ENCODE measurements around the gene SCARB1. TPM values are rescaled to one million over a fixed set of nuclear protein-coding genes. Genes with fewer than 3 reads are reported as not detected.

Gene SCARB1
- polyA plus RNA-seq, 4 donors, result 41.9 to 230 (median 180) TPM

- Histone ChIP-seq H3K4me1 (ENCODE audit: control insufficient read depth in 3 of 3, insufficient read depth in 2 of 3, low read depth in 1 of 3, low read length in 2 of 3) (peaks cover 0 to 19% (median 2%) of the 10 kb centered on the region in 3 donors), H3K27me3 (ENCODE audit: control insufficient read depth in 3 of 3, insufficient read depth in 3 of 3, low read length in 3 of 3) (no peaks in the 10 kb centered on the region), H3K4me3 (ENCODE audit: low read depth in 1 of 3, low read length in 3 of 3) (no peak overlapping the region), H3K9me3 (ENCODE audit: control insufficient read depth in 2 of 2, insufficient read depth in 1 of 2, low read depth in 1 of 2, low read length in 1 of 2) (no peaks in the 10 kb centered on the region), H3K27ac (ENCODE audit: low read depth in 1 of 3, low read length in 2 of 3) (no peak overlapping the region), H3K36me3 (ENCODE audit: control insufficient read depth in 3 of 3, insufficient read depth in 2 of 3, low read depth in 1 of 3, low read length in 3 of 3) (no peaks in the 10 kb centered on the region)
- no peak for DNase-seq
- FAIRE-seq, result no peak
- WGBS, 3 donors, result 77 to 90% (median 88%) methylated on average over 2 of the region's 2 CpGs
These were observed 12.5 kb upstream of the SCARB1 start for GRCh38 chr12:124876171-124876570.

- peaks cover 0 to 19% (median 2%) of the 10 kb centered on the region in 3 donors for H3K4me1 ChIP-seq (ENCODE audit: control insufficient read depth in 3 of 3, insufficient read depth in 2 of 3, low read depth in 1 of 3, low read length in 2 of 3)
- FAIRE-seq (no peak), DNase-seq (peak in 1 of 2 donors; percentile 27)
- H3K27ac ChIP-seq (ENCODE audit: low read depth in 1 of 3, low read length in 2 of 3), result no peak overlapping the region
- WGBS, 3 donors, result 20 to 64% (median 43%) methylated on average over 2 of the region's 2 CpGs
- H3K27me3 ChIP-seq (ENCODE audit: control insufficient read depth in 3 of 3, insufficient read depth in 3 of 3, low read length in 3 of 3), result no peaks in the 10 kb centered on the region
- H3K4me3 ChIP-seq (ENCODE audit: low read depth in 1 of 3, low read length in 3 of 3), result no peak overlapping the region
- H3K36me3 ChIP-seq (ENCODE audit: control insufficient read depth in 3 of 3, insufficient read depth in 2 of 3, low read depth in 1 of 3, low read length in 3 of 3), result no peaks in the 10 kb centered on the region
- no peaks in the 10 kb centered on the region for H3K9me3 ChIP-seq (ENCODE audit: control insufficient read depth in 2 of 2, insufficient read depth in 1 of 2, low read depth in 1 of 2, low read length in 1 of 2)
These were observed 12.1 kb upstream of the SCARB1 start for GRCh38 chr12:124875803-124876132.

DNA sequence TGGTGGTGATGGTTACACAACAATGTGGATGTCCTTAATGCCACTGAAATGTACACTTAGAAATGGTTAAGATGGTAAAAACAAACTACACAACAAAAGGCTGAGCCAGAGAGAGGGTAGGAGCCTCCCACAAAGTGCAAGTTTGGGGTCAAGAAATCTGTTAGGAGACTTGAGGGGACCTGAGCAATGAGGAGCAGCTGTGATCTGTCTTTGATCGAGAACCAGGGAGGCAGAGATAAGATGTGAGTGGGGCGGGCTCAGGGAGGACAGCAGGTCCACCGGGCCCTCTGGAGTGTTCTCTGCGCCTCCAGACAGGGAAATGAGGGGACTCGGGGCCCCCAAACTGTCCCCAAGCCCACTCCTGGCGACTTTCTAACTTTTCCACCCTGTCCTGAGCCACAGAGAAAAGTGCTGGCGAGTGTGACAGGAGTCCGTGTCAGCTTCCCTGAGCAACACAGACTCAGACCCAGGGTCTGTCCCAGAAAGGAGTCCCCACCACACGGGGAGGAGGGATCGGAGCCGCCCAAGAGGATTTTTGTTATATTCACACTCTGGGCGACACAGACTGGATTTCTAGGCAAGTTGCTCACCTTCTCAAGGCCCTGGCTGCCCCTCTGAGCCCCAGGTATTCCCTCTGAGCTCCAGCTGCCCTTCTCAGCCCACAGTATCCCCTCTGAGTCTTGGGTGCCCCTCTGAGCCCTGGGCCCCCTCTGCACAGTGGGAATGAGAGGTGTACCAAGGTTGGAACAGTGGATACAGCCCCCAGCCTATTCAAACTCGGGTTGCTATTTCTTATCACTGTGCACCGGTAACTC is 11.5 kb upstream of the SCARB1 start:
- Histone ChIP-seq H3K4me3 (ENCODE audit: low read depth in 1 of 3, low read length in 3 of 3) (no peak overlapping the region), H3K36me3 (ENCODE audit: control insufficient read depth in 3 of 3, insufficient read depth in 2 of 3, low read depth in 1 of 3, low read length in 3 of 3) (no peaks in the 10 kb centered on the region), H3K27me3 (ENCODE audit: control insufficient read depth in 3 of 3, insufficient read depth in 3 of 3, low read length in 3 of 3) (no peaks in the 10 kb centered on the region), H3K27ac (ENCODE audit: low read depth in 1 of 3, low read length in 2 of 3) (peak overlapping the region in 1 of 3 donors; percentile 24), H3K4me1 (ENCODE audit: control insufficient read depth in 3 of 3, insufficient read depth in 2 of 3, low read depth in 1 of 3, low read length in 2 of 3) (peaks cover 0 to 19% (median 2%) of the 10 kb centered on the region in 3 donors), H3K9me3 (ENCODE audit: control insufficient read depth in 2 of 2, insufficient read depth in 1 of 2, low read depth in 1 of 2, low read length in 1 of 2) (no peaks in the 10 kb centered on the region)
- 40 to 62% (median 47%) methylated on average over 13 to 14 of the region's 14 CpGs for WGBS, 3 donors
- DNase-seq (peak in 1 of 2 donors; percentile 39), FAIRE-seq (no peak)

DNA sequence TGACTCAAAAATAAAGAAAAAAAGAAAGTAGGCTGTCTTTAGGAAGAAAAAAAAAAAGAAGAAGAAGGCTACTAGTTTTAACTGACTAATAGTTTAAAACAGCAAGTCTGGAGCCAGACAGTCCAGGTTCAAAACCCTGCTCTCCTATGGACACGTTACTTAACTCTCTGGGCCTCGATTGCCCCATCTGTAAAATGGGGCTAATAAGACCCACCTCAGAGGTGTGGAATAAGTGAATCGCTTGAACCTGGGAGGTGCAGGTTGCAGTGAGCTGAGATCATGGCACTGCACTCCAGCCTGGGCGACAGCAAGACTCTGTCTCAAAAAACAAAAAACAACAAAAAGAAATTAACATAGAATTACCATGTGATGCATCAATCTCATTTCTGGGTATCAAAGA is 10.5 kb upstream of the SCARB1 start:
- 83 to 98% (median 96%) methylated on average over 4 of the region's 4 CpGs for WGBS, 3 donors
- Histone ChIP-seq H3K4me1 (ENCODE audit: control insufficient read depth in 3 of 3, insufficient read depth in 2 of 3, low read depth in 1 of 3, low read length in 2 of 3) (peaks cover 0 to 19% (median 2%) of the 10 kb centered on the region in 3 donors), H3K4me3 (ENCODE audit: low read depth in 1 of 3, low read length in 3 of 3) (no peak overlapping the region), H3K27me3 (ENCODE audit: control insufficient read depth in 3 of 3, insufficient read depth in 3 of 3, low read length in 3 of 3) (no peaks in the 10 kb centered on the region), H3K36me3 (ENCODE audit: control insufficient read depth in 3 of 3, insufficient read depth in 2 of 3, low read depth in 1 of 3, low read length in 3 of 3) (no peaks in the 10 kb centered on the region), H3K27ac (ENCODE audit: low read depth in 1 of 3, low read length in 2 of 3) (no peak overlapping the region), H3K9me3 (ENCODE audit: control insufficient read depth in 2 of 2, insufficient read depth in 1 of 2, low read depth in 1 of 2, low read length in 1 of 2) (no peaks in the 10 kb centered on the region)
- DNase-seq, result no peak
- FAIRE-seq, result no peak

DNA sequence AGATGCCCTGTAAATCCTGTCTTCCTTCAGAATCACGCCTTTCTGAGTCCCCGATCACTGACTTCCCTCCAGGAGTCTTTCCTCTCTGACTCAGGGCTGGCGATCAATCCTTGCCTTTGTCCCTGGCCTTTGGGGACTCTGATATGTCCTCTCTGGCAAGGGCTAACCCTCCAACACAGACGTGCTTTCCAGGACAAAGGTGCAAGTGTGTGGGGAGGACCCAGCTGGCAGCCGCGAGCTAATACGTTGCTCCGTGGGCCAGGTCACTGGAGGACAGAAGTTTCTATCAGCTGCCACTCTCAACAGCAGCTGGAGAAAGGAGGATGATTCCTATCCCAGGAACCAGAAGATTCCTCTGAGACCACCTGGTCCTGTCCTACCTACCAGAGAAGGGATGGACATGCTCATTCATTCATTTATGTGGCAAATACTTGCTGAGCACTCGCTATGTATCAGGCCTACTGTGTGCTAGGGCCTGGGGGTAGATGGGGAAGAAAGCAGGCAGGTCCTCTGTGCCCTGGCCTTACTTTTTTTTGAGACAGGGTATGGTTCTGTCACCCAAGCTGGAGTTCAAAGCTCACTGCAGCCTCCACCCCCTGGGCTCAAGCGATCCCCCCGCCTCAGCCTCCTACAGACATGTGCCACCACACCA is 8.5 kb upstream of the SCARB1 start:
- no peak overlapping the region for H3K27ac ChIP-seq (ENCODE audit: low read depth in 1 of 3, low read length in 2 of 3)
- WGBS, 3 donors, result 45 to 69% (median 58%) methylated on average over 11 of the region's 11 CpGs
- no peaks in the 10 kb centered on the region for H3K27me3 ChIP-seq (ENCODE audit: control insufficient read depth in 3 of 3, insufficient read depth in 3 of 3, low read length in 3 of 3)
- no peak for FAIRE-seq
- DNase-seq, result peak; percentile 11 to 73
- no peaks in the 10 kb centered on the region for H3K9me3 ChIP-seq (ENCODE audit: control insufficient read depth in 2 of 2, insufficient read depth in 1 of 2, low read depth in 1 of 2, low read length in 1 of 2)
- no peaks in the 10 kb centered on the region for H3K36me3 ChIP-seq (ENCODE audit: control insufficient read depth in 3 of 3, insufficient read depth in 2 of 3, low read depth in 1 of 3, low read length in 3 of 3)
- H3K4me3 ChIP-seq (ENCODE audit: low read depth in 1 of 3, low read length in 3 of 3), result no peak overlapping the region
- peaks cover 0 to 21% (median 2%) of the 10 kb centered on the region in 3 donors for H3K4me1 ChIP-seq (ENCODE audit: control insufficient read depth in 3 of 3, insufficient read depth in 2 of 3, low read depth in 1 of 3, low read length in 2 of 3)

DNA sequence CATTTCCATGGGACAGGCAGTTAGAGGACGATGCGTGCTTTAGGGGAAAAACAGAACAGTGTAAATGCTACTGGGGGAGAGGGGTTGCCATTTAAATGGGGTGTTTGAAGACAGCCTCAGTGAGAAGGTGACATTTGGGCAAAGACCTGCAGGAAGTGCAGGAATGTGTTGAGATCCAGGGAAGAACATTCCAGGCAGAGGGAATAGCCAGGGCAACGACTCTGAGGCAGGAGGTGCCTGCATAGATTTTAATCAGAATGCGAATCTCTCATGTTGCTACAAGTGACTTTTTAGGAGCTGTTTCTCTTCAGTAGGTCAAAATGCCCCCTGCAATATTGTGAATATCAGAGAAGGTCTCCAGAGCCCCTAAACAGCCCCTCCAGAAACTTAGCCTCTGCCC is 7.6 kb upstream of the SCARB1 start:
- DNase-seq (no peak), FAIRE-seq (no peak)
- H3K4me3 ChIP-seq (ENCODE audit: low read depth in 1 of 3, low read length in 3 of 3), result no peak overlapping the region
- no peaks in the 10 kb centered on the region for H3K27me3 ChIP-seq (ENCODE audit: control insufficient read depth in 3 of 3, insufficient read depth in 3 of 3, low read length in 3 of 3)
- peaks cover 0 to 21% (median 2%) of the 10 kb centered on the region in 3 donors for H3K4me1 ChIP-seq (ENCODE audit: control insufficient read depth in 3 of 3, insufficient read depth in 2 of 3, low read depth in 1 of 3, low read length in 2 of 3)
- no peak overlapping the region for H3K27ac ChIP-seq (ENCODE audit: low read depth in 1 of 3, low read length in 2 of 3)
- H3K36me3 ChIP-seq (ENCODE audit: control insufficient read depth in 3 of 3, insufficient read depth in 2 of 3, low read depth in 1 of 3, low read length in 3 of 3), result no peaks in the 10 kb centered on the region
- WGBS, 3 donors, result 79 to 89% (median 85%) methylated on average over 4 of the region's 4 CpGs
- no peaks in the 10 kb centered on the region for H3K9me3 ChIP-seq (ENCODE audit: control insufficient read depth in 2 of 2, insufficient read depth in 1 of 2, low read depth in 1 of 2, low read length in 1 of 2)

- FAIRE-seq, result no peak
- no peaks in the 10 kb centered on the region for H3K9me3 ChIP-seq (ENCODE audit: control insufficient read depth in 2 of 2, insufficient read depth in 1 of 2, low read depth in 1 of 2, low read length in 1 of 2)
These were observed 6.9 kb upstream of the SCARB1 start for GRCh38 chr12:124870515-124870914.

GRCh38 chr12:124869059-124869665 is 5.5 kb upstream of the SCARB1 start:
- H3K27me3 ChIP-seq (ENCODE audit: control insufficient read depth in 3 of 3, insufficient read depth in 3 of 3, low read length in 3 of 3), result no peaks in the 10 kb centered on the region
- peak overlapping the region in 1 of 3 donors; percentile 39 for H3K27ac ChIP-seq (ENCODE audit: low read depth in 1 of 3, low read length in 2 of 3)
- H3K36me3 ChIP-seq (ENCODE audit: control insufficient read depth in 3 of 3, insufficient read depth in 2 of 3, low read depth in 1 of 3, low read length in 3 of 3), result no peaks in the 10 kb centered on the region
- FAIRE-seq, result no peak
- no peaks in the 10 kb centered on the region for H3K9me3 ChIP-seq (ENCODE audit: control insufficient read depth in 2 of 2, insufficient read depth in 1 of 2, low read depth in 1 of 2, low read length in 1 of 2)
- peaks cover 0 to 9% (median 2%) of the 10 kb centered on the region in 3 donors for H3K4me1 ChIP-seq (ENCODE audit: control insufficient read depth in 3 of 3, insufficient read depth in 2 of 3, low read depth in 1 of 3, low read length in 2 of 3)
- 66 to 81% (median 81%) methylated on average over 17 of the region's 17 CpGs for WGBS, 3 donors
- H3K4me3 ChIP-seq (ENCODE audit: low read depth in 1 of 3, low read length in 3 of 3), result no peak overlapping the region
- no peak for DNase-seq

More at GRCh38 chr12:124870515-124870914, 6.9 kb upstream of the SCARB1 start:
- H3K4me3 ChIP-seq (ENCODE audit: low read depth in 1 of 3, low read length in 3 of 3), result no peak overlapping the region
- peaks cover 0 to 15% (median 2%) of the 10 kb centered on the region in 3 donors for H3K4me1 ChIP-seq (ENCODE audit: control insufficient read depth in 3 of 3, insufficient read depth in 2 of 3, low read depth in 1 of 3, low read length in 2 of 3)
- H3K36me3 ChIP-seq (ENCODE audit: control insufficient read depth in 3 of 3, insufficient read depth in 2 of 3, low read depth in 1 of 3, low read length in 3 of 3), result no peaks in the 10 kb centered on the region
- no peaks in the 10 kb centered on the region for H3K27me3 ChIP-seq (ENCODE audit: control insufficient read depth in 3 of 3, insufficient read depth in 3 of 3, low read length in 3 of 3)
- no peak for DNase-seq
- 89 to 96% (median 93%) methylated on average over 4 of the region's 4 CpGs for WGBS, 3 donors
- no peak overlapping the region for H3K27ac ChIP-seq (ENCODE audit: low read depth in 1 of 3, low read length in 2 of 3)
